Panc1 (cell line): ENCODE data around the gene TSNAXIP1.

Experiments used
- POLR2AphosphoS5 ChIP-seq: IDR thresholded peaks from 2 replicates; pipeline ENCODE4 v1.6.1; 2012; ENCODE audit warnings: mild to moderate bottlenecking, low read depth, low read length, moderate library complexity
- SIN3A ChIP-seq: IDR thresholded peaks from 2 replicates; pipeline ENCODE4 v1.6.1; 2012; ENCODE audit warnings: low read depth, mild to moderate bottlenecking, low read length, moderate library complexity, borderline replicate concordance; ENCODE audit not compliant: insufficient read depth
- TCF7L2 ChIP-seq: IDR thresholded peaks from 2 replicates; pipeline ENCODE4 v1.6.1; 2011; ENCODE audit warnings: mild to moderate bottlenecking, low read depth, low read length, inconsistent platforms
- TF ChIP-seq, protein P1 (sequence below): fragments of 450-650 bp; IDR thresholded peaks from 2 replicates; pipeline ENCODE4 v1.5.1; 2017; ENCODE audit warnings: mild to moderate bottlenecking
- TF ChIP-seq, protein P2 (sequence below), 2 experiments: IDR thresholded peaks; 2 replicates each; pipeline ENCODE4 v1.6.1; 2011 to 2012; ENCODE audit warnings: low read depth in 2 of 2, control low read depth in 1 of 2, low read length in 1 of 2, mild to moderate bottlenecking in 1 of 2, moderate library complexity in 1 of 2; ENCODE audit not compliant: insufficient read depth in 1 of 2

DNA sequence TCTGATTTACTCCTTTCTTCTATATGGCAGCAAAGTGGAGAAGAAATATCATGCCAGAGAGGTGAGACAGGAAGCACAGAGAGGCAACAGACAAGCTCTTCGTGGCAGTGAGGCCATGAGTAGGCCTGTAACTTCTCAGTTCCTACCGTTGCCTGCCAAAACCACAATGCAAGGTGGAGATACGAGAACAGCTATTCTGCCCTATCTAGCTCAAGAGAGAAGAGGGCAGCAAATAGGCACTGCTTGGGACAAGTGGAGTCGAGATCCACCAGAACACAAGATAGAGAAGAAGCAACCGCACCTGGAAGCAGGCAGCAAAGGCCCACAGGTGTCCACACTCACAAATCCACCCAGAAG lies 25.1 kb upstream of the TSNAXIP1 start:
- no peak for TF ChIP-seq TCF7L2
- TF ChIP-seq, protein P1, sequence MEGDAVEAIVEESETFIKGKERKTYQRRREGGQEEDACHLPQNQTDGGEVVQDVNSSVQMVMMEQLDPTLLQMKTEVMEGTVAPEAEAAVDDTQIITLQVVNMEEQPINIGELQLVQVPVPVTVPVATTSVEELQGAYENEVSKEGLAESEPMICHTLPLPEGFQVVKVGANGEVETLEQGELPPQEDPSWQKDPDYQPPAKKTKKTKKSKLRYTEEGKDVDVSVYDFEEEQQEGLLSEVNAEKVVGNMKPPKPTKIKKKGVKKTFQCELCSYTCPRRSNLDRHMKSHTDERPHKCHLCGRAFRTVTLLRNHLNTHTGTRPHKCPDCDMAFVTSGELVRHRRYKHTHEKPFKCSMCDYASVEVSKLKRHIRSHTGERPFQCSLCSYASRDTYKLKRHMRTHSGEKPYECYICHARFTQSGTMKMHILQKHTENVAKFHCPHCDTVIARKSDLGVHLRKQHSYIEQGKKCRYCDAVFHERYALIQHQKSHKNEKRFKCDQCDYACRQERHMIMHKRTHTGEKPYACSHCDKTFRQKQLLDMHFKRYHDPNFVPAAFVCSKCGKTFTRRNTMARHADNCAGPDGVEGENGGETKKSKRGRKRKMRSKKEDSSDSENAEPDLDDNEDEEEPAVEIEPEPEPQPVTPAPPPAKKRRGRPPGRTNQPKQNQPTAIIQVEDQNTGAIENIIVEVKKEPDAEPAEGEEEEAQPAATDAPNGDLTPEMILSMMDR: no peak
- no peak for TF ChIP-seq POLR2AphosphoS5
- TF ChIP-seq SIN3A: no peak
- TF ChIP-seq, protein P2, sequence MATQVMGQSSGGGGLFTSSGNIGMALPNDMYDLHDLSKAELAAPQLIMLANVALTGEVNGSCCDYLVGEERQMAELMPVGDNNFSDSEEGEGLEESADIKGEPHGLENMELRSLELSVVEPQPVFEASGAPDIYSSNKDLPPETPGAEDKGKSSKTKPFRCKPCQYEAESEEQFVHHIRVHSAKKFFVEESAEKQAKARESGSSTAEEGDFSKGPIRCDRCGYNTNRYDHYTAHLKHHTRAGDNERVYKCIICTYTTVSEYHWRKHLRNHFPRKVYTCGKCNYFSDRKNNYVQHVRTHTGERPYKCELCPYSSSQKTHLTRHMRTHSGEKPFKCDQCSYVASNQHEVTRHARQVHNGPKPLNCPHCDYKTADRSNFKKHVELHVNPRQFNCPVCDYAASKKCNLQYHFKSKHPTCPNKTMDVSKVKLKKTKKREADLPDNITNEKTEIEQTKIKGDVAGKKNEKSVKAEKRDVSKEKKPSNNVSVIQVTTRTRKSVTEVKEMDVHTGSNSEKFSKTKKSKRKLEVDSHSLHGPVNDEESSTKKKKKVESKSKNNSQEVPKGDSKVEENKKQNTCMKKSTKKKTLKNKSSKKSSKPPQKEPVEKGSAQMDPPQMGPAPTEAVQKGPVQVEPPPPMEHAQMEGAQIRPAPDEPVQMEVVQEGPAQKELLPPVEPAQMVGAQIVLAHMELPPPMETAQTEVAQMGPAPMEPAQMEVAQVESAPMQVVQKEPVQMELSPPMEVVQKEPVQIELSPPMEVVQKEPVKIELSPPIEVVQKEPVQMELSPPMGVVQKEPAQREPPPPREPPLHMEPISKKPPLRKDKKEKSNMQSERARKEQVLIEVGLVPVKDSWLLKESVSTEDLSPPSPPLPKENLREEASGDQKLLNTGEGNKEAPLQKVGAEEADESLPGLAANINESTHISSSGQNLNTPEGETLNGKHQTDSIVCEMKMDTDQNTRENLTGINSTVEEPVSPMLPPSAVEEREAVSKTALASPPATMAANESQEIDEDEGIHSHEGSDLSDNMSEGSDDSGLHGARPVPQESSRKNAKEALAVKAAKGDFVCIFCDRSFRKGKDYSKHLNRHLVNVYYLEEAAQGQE (IDR thresholded peaks at IDR 0.05; ENCODE audit: insufficient read depth in 1 of 2, low read depth in 2 of 2, low read length in 1 of 2): no peak
